ENCODE data around the gene NALCN. TPM values are rescaled to one million over a fixed set of nuclear protein-coding genes. Genes with fewer than 3 reads are reported as not detected.

The NALCN gene
- total and polyA plus RNA-seq, 2 of the 8 experiments (the other 6 are each of a cell fraction or from before 2014, with no cell fraction given) = 0.26 to 0.54 TPM

DNA sequence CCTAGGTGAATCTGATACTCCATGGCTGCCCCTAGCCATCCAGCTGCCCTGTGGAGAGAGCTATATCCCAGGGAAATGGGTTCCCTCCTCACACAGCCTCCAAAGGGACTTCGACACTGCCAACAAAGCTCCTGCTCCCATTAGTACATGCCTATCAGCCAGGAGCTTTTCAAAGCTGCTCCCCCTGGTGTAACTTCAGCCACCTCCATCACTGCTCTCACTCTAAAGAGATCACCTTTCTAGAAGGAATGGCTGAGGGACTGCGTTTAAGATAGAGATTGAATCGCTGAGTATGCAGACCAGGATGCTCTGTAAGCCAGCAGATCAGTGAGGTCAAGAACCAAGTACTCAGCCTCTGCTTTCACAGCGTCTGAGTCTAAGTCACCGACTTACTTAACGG, 213.7 kb downstream of the NALCN start (continued):
- TF ChIP-seq, protein P1, sequence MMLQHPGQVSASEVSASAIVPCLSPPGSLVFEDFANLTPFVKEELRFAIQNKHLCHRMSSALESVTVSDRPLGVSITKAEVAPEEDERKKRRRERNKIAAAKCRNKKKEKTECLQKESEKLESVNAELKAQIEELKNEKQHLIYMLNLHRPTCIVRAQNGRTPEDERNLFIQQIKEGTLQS (IDR thresholded peaks at IDR 0.05; ENCODE audit: insufficient read depth, low read depth, low read length) = no peak
- TF ChIP-seq RAD21 (IDR thresholded peaks at IDR 0.05 in 1 of 2, conservative IDR thresholded peaks at IDR 0.05 in 1 of 2; ENCODE audit: low read depth in 2 of 2, low read length in 2 of 2) = peak; percentile 36 to 55; a peak in 3 of 4 replicates
- TF ChIP-seq ZNF274 (IDR thresholded peaks at IDR 0.05; ENCODE audit: borderline replicate concordance, extremely low read depth, low read length) = no peak
- TF ChIP-seq RBBP5 (IDR thresholded peaks at IDR 0.05; ENCODE audit: borderline replicate concordance, low read depth, low read length) = no peak
- no peak for TF ChIP-seq JUND (IDR thresholded peaks at IDR 0.05; ENCODE audit: low read length)
- no peak for TF ChIP-seq ASH2L (IDR thresholded peaks at IDR 0.05; ENCODE audit: low read length)
- TF ChIP-seq KDM4A (IDR thresholded peaks at IDR 0.05; ENCODE audit: low read depth, low read length, severe bottlenecking) = no peak
- TF ChIP-seq NRF1 (IDR thresholded peaks at IDR 0.05; ENCODE audit: low read depth, low read length) = no peak
- TF ChIP-seq YY1 (IDR thresholded peaks at IDR 0.05; ENCODE audit: low read depth, low read length) = peak; percentile 69; the same call in 1 of the 2 replicates
- TF ChIP-seq, protein P2, sequence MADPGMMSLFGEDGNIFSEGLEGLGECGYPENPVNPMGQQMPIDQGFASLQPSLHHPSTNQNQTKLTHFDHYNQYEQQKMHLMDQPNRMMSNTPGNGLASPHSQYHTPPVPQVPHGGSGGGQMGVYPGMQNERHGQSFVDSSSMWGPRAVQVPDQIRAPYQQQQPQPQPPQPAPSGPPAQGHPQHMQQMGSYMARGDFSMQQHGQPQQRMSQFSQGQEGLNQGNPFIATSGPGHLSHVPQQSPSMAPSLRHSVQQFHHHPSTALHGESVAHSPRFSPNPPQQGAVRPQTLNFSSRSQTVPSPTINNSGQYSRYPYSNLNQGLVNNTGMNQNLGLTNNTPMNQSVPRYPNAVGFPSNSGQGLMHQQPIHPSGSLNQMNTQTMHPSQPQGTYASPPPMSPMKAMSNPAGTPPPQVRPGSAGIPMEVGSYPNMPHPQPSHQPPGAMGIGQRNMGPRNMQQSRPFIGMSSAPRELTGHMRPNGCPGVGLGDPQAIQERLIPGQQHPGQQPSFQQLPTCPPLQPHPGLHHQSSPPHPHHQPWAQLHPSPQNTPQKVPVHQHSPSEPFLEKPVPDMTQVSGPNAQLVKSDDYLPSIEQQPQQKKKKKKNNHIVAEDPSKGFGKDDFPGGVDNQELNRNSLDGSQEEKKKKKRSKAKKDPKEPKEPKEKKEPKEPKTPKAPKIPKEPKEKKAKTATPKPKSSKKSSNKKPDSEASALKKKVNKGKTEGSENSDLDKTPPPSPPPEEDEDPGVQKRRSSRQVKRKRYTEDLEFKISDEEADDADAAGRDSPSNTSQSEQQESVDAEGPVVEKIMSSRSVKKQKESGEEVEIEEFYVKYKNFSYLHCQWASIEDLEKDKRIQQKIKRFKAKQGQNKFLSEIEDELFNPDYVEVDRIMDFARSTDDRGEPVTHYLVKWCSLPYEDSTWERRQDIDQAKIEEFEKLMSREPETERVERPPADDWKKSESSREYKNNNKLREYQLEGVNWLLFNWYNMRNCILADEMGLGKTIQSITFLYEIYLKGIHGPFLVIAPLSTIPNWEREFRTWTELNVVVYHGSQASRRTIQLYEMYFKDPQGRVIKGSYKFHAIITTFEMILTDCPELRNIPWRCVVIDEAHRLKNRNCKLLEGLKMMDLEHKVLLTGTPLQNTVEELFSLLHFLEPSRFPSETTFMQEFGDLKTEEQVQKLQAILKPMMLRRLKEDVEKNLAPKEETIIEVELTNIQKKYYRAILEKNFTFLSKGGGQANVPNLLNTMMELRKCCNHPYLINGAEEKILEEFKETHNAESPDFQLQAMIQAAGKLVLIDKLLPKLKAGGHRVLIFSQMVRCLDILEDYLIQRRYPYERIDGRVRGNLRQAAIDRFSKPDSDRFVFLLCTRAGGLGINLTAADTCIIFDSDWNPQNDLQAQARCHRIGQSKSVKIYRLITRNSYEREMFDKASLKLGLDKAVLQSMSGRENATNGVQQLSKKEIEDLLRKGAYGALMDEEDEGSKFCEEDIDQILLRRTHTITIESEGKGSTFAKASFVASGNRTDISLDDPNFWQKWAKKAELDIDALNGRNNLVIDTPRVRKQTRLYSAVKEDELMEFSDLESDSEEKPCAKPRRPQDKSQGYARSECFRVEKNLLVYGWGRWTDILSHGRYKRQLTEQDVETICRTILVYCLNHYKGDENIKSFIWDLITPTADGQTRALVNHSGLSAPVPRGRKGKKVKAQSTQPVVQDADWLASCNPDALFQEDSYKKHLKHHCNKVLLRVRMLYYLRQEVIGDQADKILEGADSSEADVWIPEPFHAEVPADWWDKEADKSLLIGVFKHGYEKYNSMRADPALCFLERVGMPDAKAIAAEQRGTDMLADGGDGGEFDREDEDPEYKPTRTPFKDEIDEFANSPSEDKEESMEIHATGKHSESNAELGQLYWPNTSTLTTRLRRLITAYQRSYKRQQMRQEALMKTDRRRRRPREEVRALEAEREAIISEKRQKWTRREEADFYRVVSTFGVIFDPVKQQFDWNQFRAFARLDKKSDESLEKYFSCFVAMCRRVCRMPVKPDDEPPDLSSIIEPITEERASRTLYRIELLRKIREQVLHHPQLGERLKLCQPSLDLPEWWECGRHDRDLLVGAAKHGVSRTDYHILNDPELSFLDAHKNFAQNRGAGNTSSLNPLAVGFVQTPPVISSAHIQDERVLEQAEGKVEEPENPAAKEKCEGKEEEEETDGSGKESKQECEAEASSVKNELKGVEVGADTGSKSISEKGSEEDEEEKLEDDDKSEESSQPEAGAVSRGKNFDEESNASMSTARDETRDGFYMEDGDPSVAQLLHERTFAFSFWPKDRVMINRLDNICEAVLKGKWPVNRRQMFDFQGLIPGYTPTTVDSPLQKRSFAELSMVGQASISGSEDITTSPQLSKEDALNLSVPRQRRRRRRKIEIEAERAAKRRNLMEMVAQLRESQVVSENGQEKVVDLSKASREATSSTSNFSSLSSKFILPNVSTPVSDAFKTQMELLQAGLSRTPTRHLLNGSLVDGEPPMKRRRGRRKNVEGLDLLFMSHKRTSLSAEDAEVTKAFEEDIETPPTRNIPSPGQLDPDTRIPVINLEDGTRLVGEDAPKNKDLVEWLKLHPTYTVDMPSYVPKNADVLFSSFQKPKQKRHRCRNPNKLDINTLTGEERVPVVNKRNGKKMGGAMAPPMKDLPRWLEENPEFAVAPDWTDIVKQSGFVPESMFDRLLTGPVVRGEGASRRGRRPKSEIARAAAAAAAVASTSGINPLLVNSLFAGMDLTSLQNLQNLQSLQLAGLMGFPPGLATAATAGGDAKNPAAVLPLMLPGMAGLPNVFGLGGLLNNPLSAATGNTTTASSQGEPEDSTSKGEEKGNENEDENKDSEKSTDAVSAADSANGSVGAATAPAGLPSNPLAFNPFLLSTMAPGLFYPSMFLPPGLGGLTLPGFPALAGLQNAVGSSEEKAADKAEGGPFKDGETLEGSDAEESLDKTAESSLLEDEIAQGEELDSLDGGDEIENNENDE (IDR thresholded peaks at IDR 0.05; ENCODE audit: insufficient replicate concordance, low read length) = no peak
- TF ChIP-seq POU5F1 (IDR thresholded peaks at IDR 0.05; ENCODE audit: low read depth, low read length) = no peak

Data from H1 (cell line).